GM10266 (cell line): ENCODE data around the gene ALDH8A1.

Source experiments
- DNase-seq: peaks from one replicate; pipeline ENCODE4 v3.0.0; 2012; ENCODE audit errors: extremely low spot score
- TF ChIP-seq, protein P1 (sequence below): IDR thresholded peaks from 2 replicates; pipeline ENCODE4 v1.5.1; 2012; ENCODE audit warnings: mild to moderate bottlenecking, low read depth; ENCODE audit not compliant: control insufficient read depth, insufficient read depth; ENCODE audit errors: missing control alignments

The ALDH8A1 gene

DNA sequence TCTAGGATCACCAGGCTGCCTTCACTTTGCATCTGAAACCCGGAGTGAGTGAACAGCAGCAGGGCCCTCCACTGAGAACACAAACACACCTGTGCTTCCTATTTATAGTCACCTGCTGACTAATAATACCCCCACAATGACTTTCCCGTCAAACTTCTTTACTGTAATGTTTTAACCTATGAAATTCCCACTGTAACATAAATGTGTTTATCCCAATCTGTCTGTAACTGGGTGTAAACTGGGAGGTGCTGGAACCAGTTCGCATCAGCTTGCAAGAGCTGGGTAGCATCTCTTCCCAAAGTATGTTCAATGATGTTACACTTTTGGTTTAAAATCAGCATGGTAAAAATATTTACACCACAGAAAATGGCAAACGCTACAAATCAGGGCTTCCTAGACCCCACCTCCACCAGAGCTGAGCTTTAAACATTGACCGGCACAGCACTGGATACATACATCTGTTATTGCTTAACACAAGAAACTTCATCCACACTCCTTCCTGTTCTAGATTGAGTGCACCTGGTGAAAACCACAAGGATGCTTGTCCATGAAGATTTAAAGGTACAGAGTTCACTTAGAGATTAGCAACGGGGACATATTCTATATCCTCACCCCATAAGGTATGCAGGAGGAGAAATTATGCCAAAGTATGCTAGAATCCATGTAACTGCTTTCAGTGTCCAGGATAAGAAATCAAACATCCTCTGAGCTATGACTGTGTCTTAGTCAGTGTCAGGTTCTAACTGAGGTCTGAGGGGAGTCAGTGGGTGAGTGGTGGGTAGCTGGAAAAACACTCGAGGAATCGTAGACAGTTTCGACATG lies 79.0 kb downstream of the ALDH8A1 start:
- peak; percentile 22 for DNase-seq
- TF ChIP-seq, protein P1, sequence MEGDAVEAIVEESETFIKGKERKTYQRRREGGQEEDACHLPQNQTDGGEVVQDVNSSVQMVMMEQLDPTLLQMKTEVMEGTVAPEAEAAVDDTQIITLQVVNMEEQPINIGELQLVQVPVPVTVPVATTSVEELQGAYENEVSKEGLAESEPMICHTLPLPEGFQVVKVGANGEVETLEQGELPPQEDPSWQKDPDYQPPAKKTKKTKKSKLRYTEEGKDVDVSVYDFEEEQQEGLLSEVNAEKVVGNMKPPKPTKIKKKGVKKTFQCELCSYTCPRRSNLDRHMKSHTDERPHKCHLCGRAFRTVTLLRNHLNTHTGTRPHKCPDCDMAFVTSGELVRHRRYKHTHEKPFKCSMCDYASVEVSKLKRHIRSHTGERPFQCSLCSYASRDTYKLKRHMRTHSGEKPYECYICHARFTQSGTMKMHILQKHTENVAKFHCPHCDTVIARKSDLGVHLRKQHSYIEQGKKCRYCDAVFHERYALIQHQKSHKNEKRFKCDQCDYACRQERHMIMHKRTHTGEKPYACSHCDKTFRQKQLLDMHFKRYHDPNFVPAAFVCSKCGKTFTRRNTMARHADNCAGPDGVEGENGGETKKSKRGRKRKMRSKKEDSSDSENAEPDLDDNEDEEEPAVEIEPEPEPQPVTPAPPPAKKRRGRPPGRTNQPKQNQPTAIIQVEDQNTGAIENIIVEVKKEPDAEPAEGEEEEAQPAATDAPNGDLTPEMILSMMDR = no peak

GRCh38 chr6:134868812-134869211 lies 81.1 kb downstream of the ALDH8A1 start:
- TF ChIP-seq, protein P1 = no peak
- no peak for DNase-seq
